H1 (cell line): Measurements from ENCODE around the gene PRKN. TPM values are rescaled to one million over a fixed set of nuclear protein-coding genes. Genes with fewer than 3 reads are reported as not detected.

ENCODE experiments used
- CEBPB ChIP-seq: IDR thresholded peaks from 2 replicates; pipeline ENCODE4 v1.6.1; 2012; ENCODE audit warnings: low read depth, low read length
- EZH2 ChIP-seq: fragments of 200-600 bp; sonication (generic); IDR thresholded peaks from 2 replicates; pipeline ENCODE4 v1.7.1; 2012; ENCODE audit warnings: low read depth, mild to moderate bottlenecking, moderate library complexity, low read length, inconsistent platforms; ENCODE audit not compliant: severe bottlenecking
- KDM1A ChIP-seq: fragments of 200-600, 300-600 bp; sonication (generic); IDR thresholded peaks from 2 replicates; pipeline ENCODE4 v1.7.1; 2016; ENCODE audit warnings: mild to moderate bottlenecking, low read length, borderline replicate concordance
- NRF1 ChIP-seq: IDR thresholded peaks from 2 replicates; pipeline ENCODE4 v1.6.1; 2011; ENCODE audit warnings: mild to moderate bottlenecking, low read depth, low read length, improper control_type of control experiment
- polyA plus RNA-seq, 7 experiments: library from polyadenylated mRNA; depleted of rRNA in 3 of 7; stranded (reverse) in 5 of 7; unstranded in 2 of 7; fragments of >200 nt in 5 of 7; fragments of 200-250 nt in 2 of 7; gene quantifications; 1 replicate in 5 of 7; 2 replicates in 1 of 7; 4 replicates in 1 of 7; pipeline versions ENCODE4 v1.2.1 to v1.2.3, GENCODE V29; 2011 to 2013; ENCODE audit warnings: missing spikeins in 2 of 7, mixed read lengths in 2 of 7
- total RNA-seq: library from RNA; stranded (reverse); fragmentation: NEBNext Ultra II Directional; extraction: Animal tissue kit (Norgen Biotek cat#: 25700); gene quantifications from 2 replicates; pipeline ENCODE4 v1.2.1, GENCODE V29; 2021
- TF ChIP-seq, protein P1 (sequence below): fragments of 300-600 bp; sonication (generic); IDR thresholded peaks from 2 replicates; pipeline ENCODE4 v1.7.1; 2012; ENCODE audit warnings: low read length, moderate library complexity, mild to moderate bottlenecking, inconsistent platforms; ENCODE audit not compliant: insufficient replicate concordance

Gene PRKN
- total and polyA plus RNA-seq, 2 of the 8 experiments (the other 6 are each of a cell fraction or from before 2014, with no cell fraction given), result 0.13 to 0.29 TPM

DNA sequence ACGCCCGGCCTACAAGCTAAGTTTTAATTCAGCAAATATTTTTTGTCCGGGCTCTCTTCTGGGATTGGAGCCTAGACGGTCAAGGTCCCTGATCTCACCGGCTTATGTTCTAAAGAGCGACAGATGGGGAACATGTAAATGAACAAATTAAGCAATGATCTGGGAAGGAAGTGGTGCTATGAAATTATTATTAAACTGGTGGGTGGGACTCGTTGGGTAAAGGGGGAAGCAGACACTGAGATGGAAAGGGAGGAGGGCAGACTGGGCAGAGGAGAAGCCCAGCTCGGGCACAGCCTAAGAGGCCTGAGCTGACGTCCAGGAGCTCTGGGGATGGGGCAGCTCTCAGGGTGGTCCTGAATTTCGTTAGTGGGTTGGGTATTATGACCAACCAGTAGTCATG lies 1371.9 kb downstream of the PRKN start (continued):
- TF ChIP-seq, protein P1, sequence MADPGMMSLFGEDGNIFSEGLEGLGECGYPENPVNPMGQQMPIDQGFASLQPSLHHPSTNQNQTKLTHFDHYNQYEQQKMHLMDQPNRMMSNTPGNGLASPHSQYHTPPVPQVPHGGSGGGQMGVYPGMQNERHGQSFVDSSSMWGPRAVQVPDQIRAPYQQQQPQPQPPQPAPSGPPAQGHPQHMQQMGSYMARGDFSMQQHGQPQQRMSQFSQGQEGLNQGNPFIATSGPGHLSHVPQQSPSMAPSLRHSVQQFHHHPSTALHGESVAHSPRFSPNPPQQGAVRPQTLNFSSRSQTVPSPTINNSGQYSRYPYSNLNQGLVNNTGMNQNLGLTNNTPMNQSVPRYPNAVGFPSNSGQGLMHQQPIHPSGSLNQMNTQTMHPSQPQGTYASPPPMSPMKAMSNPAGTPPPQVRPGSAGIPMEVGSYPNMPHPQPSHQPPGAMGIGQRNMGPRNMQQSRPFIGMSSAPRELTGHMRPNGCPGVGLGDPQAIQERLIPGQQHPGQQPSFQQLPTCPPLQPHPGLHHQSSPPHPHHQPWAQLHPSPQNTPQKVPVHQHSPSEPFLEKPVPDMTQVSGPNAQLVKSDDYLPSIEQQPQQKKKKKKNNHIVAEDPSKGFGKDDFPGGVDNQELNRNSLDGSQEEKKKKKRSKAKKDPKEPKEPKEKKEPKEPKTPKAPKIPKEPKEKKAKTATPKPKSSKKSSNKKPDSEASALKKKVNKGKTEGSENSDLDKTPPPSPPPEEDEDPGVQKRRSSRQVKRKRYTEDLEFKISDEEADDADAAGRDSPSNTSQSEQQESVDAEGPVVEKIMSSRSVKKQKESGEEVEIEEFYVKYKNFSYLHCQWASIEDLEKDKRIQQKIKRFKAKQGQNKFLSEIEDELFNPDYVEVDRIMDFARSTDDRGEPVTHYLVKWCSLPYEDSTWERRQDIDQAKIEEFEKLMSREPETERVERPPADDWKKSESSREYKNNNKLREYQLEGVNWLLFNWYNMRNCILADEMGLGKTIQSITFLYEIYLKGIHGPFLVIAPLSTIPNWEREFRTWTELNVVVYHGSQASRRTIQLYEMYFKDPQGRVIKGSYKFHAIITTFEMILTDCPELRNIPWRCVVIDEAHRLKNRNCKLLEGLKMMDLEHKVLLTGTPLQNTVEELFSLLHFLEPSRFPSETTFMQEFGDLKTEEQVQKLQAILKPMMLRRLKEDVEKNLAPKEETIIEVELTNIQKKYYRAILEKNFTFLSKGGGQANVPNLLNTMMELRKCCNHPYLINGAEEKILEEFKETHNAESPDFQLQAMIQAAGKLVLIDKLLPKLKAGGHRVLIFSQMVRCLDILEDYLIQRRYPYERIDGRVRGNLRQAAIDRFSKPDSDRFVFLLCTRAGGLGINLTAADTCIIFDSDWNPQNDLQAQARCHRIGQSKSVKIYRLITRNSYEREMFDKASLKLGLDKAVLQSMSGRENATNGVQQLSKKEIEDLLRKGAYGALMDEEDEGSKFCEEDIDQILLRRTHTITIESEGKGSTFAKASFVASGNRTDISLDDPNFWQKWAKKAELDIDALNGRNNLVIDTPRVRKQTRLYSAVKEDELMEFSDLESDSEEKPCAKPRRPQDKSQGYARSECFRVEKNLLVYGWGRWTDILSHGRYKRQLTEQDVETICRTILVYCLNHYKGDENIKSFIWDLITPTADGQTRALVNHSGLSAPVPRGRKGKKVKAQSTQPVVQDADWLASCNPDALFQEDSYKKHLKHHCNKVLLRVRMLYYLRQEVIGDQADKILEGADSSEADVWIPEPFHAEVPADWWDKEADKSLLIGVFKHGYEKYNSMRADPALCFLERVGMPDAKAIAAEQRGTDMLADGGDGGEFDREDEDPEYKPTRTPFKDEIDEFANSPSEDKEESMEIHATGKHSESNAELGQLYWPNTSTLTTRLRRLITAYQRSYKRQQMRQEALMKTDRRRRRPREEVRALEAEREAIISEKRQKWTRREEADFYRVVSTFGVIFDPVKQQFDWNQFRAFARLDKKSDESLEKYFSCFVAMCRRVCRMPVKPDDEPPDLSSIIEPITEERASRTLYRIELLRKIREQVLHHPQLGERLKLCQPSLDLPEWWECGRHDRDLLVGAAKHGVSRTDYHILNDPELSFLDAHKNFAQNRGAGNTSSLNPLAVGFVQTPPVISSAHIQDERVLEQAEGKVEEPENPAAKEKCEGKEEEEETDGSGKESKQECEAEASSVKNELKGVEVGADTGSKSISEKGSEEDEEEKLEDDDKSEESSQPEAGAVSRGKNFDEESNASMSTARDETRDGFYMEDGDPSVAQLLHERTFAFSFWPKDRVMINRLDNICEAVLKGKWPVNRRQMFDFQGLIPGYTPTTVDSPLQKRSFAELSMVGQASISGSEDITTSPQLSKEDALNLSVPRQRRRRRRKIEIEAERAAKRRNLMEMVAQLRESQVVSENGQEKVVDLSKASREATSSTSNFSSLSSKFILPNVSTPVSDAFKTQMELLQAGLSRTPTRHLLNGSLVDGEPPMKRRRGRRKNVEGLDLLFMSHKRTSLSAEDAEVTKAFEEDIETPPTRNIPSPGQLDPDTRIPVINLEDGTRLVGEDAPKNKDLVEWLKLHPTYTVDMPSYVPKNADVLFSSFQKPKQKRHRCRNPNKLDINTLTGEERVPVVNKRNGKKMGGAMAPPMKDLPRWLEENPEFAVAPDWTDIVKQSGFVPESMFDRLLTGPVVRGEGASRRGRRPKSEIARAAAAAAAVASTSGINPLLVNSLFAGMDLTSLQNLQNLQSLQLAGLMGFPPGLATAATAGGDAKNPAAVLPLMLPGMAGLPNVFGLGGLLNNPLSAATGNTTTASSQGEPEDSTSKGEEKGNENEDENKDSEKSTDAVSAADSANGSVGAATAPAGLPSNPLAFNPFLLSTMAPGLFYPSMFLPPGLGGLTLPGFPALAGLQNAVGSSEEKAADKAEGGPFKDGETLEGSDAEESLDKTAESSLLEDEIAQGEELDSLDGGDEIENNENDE, result no peak
- TF ChIP-seq EZH2 (no peak), KDM1A (no peak), CEBPB (no peak), NRF1 (no peak)
